ENCODE results near the gene YAP1.

Gene YAP1

DNA sequence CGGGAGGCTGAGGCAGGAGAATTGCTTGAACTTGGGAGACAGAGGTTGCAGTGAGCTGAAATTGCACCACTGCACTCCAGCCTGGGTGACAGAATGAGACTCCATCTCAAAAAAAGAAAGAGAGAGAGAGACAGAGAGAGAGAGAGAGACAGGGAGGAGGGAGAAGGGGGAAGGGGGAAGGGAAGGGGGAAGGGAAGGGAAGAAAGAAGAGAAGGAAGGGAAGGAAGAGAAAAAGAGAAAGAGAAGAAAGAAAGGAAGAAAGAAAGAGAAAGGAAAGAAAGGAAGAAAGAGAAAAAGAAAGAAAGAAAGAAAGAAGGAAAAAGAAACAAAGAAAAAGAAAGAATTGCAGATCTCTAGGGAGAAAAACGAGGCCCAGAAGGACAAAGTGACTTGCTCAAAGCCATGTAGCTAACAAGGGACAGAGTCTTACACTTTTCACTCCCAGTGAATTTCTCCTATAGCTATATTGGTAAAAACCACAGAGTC, 133.2 kb downstream of the YAP1 start:
- no peak overlapping the region for H2AFZ ChIP-seq (ENCODE audit: low read depth, low read length, severe bottlenecking)
- no peaks in the 10 kb centered on the region for H3K36me3 ChIP-seq (ENCODE audit: low read length)
- H3K4me3 ChIP-seq (ENCODE audit: insufficient read depth, low read length, poor library complexity, severe bottlenecking), result no peak overlapping the region
- H3K9ac ChIP-seq (ENCODE audit: low read length), result no peak overlapping the region
- H3K27ac ChIP-seq (ENCODE audit: low read depth, low read length), result no peak overlapping the region
- no peak overlapping the region for H3K4me2 ChIP-seq (ENCODE audit: low read depth, low read length, poor library complexity, severe bottlenecking)
- no peak for TF ChIP-seq EZH2phosphoT487 (conservative IDR thresholded peaks at IDR 0.05; ENCODE audit: low read length)
- TF ChIP-seq, protein P1, sequence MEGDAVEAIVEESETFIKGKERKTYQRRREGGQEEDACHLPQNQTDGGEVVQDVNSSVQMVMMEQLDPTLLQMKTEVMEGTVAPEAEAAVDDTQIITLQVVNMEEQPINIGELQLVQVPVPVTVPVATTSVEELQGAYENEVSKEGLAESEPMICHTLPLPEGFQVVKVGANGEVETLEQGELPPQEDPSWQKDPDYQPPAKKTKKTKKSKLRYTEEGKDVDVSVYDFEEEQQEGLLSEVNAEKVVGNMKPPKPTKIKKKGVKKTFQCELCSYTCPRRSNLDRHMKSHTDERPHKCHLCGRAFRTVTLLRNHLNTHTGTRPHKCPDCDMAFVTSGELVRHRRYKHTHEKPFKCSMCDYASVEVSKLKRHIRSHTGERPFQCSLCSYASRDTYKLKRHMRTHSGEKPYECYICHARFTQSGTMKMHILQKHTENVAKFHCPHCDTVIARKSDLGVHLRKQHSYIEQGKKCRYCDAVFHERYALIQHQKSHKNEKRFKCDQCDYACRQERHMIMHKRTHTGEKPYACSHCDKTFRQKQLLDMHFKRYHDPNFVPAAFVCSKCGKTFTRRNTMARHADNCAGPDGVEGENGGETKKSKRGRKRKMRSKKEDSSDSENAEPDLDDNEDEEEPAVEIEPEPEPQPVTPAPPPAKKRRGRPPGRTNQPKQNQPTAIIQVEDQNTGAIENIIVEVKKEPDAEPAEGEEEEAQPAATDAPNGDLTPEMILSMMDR (IDR thresholded peaks at IDR 0.05; ENCODE audit: insufficient read depth, low read length, poor library complexity, severe bottlenecking), result no peak
- no peaks in the 10 kb centered on the region for H3K9me3 ChIP-seq (ENCODE audit: insufficient read depth, low read length)
- no peaks in the 10 kb centered on the region for H3K9me2 ChIP-seq (replicated peaks; ENCODE audit: insufficient read depth, low read length)
- H4K20me1 ChIP-seq (ENCODE audit: low read depth, low read length), result no peaks in the 10 kb centered on the region
- H3F3A ChIP-seq (ENCODE audit: insufficient read depth), result no peaks in the 10 kb centered on the region
- no peaks in the 10 kb centered on the region for H3K27me3 ChIP-seq (ENCODE audit: low read length)
- no peaks in the 10 kb centered on the region for H3K79me2 ChIP-seq (ENCODE audit: insufficient read depth, low read length)

DNA sequence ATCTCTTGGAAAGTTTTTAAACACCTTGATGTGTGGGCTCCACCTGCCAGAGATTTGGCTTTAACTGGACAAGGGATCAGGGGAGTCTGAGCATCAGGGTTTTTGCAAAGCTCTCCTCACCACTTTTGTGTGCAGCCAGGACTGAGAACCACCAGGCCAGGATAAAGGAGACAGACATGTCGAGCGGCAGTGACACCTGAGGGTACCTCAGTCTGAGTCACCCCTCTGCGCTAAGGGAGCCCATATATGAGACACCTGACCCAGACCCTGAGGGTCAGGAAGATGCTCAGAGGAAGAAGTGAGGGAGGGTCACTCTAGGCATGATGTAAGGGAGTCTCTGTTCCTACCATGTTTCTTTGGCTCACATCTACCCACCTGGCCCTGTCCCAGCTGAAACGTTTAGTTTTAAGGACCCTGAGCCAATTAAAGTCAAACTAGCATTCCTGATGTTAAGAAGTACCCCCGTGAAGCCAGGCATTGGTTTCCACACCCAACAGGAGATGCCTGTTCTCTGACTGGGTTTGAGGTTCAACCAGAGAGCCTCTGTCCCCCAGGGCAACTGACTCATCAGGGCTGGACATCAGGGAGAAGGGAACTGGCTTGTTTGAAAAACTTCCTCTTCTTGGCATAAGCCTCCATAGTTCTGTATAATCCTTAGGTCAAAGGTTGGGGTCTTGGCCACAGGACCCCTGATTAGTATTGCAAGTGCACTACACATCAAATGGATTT, 134.6 kb downstream of the YAP1 start:
- H3K9me3 ChIP-seq (ENCODE audit: insufficient read depth, low read length), result no peaks in the 10 kb centered on the region

DNA sequence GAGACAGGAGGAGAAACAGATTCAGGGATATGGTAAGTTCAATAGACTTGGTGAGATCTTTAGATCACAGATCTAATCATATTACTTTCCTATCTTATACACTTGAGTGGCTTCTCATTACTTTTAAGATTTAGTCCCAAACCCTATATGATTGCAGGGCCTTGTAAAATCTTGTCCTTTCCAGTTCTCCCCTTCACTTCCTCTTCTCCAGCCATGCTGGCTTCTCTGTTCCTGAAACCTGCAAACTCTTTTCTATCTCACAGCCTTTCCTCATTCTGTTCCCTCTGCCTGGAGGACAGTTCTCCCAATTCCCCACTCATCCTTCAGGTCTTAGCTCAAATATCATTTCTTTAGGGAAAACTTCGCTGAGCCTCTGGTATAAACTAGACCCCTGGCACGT, 141.2 kb downstream of the YAP1 start:
- Histone ChIP-seq H3K27me3 (ENCODE audit: low read length) (no peaks in the 10 kb centered on the region), H3F3A (ENCODE audit: insufficient read depth) (no peaks in the 10 kb centered on the region), H3K9me2 (replicated peaks; ENCODE audit: insufficient read depth, low read length) (no peaks in the 10 kb centered on the region), H3K4me2 (ENCODE audit: low read depth, low read length, poor library complexity, severe bottlenecking) (no peak overlapping the region), H3K79me2 (ENCODE audit: insufficient read depth, low read length) (no peaks in the 10 kb centered on the region), H3K27ac (ENCODE audit: low read depth, low read length) (no peak overlapping the region), H3K4me3 (ENCODE audit: insufficient read depth, low read length, poor library complexity, severe bottlenecking) (no peak overlapping the region), H3K9me3 (ENCODE audit: insufficient read depth, low read length) (no peaks in the 10 kb centered on the region), H4K20me1 (ENCODE audit: low read depth, low read length) (no peaks in the 10 kb centered on the region), H2AFZ (ENCODE audit: low read depth, low read length, severe bottlenecking) (no peak overlapping the region), H3K9ac (ENCODE audit: low read length) (no peak overlapping the region), H3K36me3 (ENCODE audit: low read length) (no peaks in the 10 kb centered on the region)
- TF ChIP-seq, protein P1 (IDR thresholded peaks at IDR 0.05; ENCODE audit: insufficient read depth, low read length, poor library complexity, severe bottlenecking), result no peak
- TF ChIP-seq EZH2phosphoT487 (conservative IDR thresholded peaks at IDR 0.05; ENCODE audit: low read length), result no peak

More for the DNA sequence above, 134.6 kb downstream of the YAP1 start:
- Histone ChIP-seq H3K27me3 (ENCODE audit: low read length) (no peaks in the 10 kb centered on the region), H3K36me3 (ENCODE audit: low read length) (no peaks in the 10 kb centered on the region), H3F3A (ENCODE audit: insufficient read depth) (no peaks in the 10 kb centered on the region), H3K4me3 (ENCODE audit: insufficient read depth, low read length, poor library complexity, severe bottlenecking) (no peak overlapping the region), H3K27ac (ENCODE audit: low read depth, low read length) (no peak overlapping the region), H3K79me2 (ENCODE audit: insufficient read depth, low read length) (no peaks in the 10 kb centered on the region), H3K9me2 (replicated peaks; ENCODE audit: insufficient read depth, low read length) (no peaks in the 10 kb centered on the region), H2AFZ (ENCODE audit: low read depth, low read length, severe bottlenecking) (no peak overlapping the region), H4K20me1 (ENCODE audit: low read depth, low read length) (no peaks in the 10 kb centered on the region), H3K9ac (ENCODE audit: low read length) (no peak overlapping the region), H3K4me2 (ENCODE audit: low read depth, low read length, poor library complexity, severe bottlenecking) (no peak overlapping the region)
- TF ChIP-seq, protein P1 (IDR thresholded peaks at IDR 0.05; ENCODE audit: insufficient read depth, low read length, poor library complexity, severe bottlenecking), result no peak
- TF ChIP-seq EZH2phosphoT487 (conservative IDR thresholded peaks at IDR 0.05; ENCODE audit: low read length), result no peak
